AG09309 (cell line): ENCODE results near the gene VEZT.
"Not testable (repeated sequence)": the region's sequence is repeated elsewhere in the genome, so short reads cannot be mapped to it uniquely, and the experiment has no call there.

ENCODE experiments used
- DNase-seq: peaks from one replicate; pipeline ENCODE4 v3.0.0-alpha.2; 2010; ENCODE audit warnings: low read depth
- H3K4me3 ChIP-seq: 2 replicates; pipeline ENCODE4 v1.5.1; 2011; ENCODE audit warnings: mild to moderate bottlenecking, low read depth, low read length, moderate library complexity; ENCODE audit not compliant: control insufficient read depth
- CTCF ChIP-seq: IDR thresholded peaks from 2 replicates; pipeline ENCODE4 v1.5.1; 2011; ENCODE audit warnings: mild to moderate bottlenecking, low read depth, low read length, inconsistent platforms; ENCODE audit not compliant: insufficient read depth, control insufficient read depth; ENCODE audit errors: missing control alignments

The VEZT gene

GRCh38 chr12:95230313-95230712, 12.7 kb downstream of the VEZT start:
- H3K4me3 ChIP-seq, result no peak overlapping the region
- no peak for TF ChIP-seq CTCF
- DNase-seq, result no peak

- TF ChIP-seq CTCF, result no peak
- no peak overlapping the region for H3K4me3 ChIP-seq
- no peak for DNase-seq
These were observed 13.6 kb downstream of the VEZT start for GRCh38 chr12:95231190-95231589.

- DNase-seq, H3K4me3 ChIP-seq: not testable (repeated sequence)
These were observed 16.6 kb downstream of the VEZT start for GRCh38 chr12:95234187-95234586.

DNA sequence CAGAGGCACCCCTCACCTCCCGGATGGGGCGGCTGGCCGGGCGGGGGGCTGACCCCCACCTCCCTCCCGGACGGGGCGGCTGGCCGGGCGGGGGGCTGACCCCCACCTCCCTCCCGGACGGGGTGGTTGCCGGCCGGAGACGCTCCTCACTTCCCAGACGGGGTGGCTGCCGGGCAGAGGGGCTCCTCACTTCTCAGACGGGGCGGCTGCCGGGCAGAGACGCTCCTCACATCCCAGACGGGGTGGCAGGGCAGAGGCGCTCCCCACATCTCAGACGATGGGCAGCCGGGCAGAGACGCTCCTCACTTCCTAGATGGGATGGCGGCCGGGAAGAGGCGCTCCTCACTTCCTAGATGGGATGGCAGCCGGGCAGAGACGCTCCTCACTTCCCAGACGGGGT, 18.0 kb downstream of the VEZT start:
- not testable (repeated sequence) for DNase-seq, H3K4me3 ChIP-seq

DNA sequence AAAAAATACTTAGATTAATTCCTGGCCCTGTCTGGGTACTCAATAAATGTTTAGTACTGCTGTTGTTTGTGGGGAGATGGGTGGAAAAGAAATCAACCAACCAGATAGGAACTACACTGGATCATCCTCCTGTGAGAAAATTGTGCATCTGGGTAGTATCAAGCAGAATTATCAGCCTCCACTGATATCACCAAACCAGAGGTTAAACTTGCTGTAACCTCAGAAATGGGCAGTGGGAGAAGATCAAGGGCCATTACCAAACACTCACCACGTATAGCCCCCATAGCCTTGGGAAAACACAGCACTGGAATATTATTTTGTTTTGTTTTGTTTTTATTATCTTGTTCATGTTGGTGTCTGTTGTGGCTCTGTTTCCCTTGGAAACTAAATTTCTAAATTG, 19.7 kb downstream of the VEZT start:
- no peak for DNase-seq
- H3K4me3 ChIP-seq, result no peak overlapping the region
- TF ChIP-seq CTCF, result no peak

GRCh38 chr12:95238150-95238549, 20.5 kb downstream of the VEZT start:
- H3K4me3 ChIP-seq, result no peak overlapping the region
- no peak for TF ChIP-seq CTCF
- DNase-seq, result no peak

- no peak for TF ChIP-seq CTCF
- no peak for DNase-seq
- H3K4me3 ChIP-seq, result no peak overlapping the region
These were observed 21.6 kb downstream of the VEZT start for GRCh38 chr12:95239216-95239615.

DNA sequence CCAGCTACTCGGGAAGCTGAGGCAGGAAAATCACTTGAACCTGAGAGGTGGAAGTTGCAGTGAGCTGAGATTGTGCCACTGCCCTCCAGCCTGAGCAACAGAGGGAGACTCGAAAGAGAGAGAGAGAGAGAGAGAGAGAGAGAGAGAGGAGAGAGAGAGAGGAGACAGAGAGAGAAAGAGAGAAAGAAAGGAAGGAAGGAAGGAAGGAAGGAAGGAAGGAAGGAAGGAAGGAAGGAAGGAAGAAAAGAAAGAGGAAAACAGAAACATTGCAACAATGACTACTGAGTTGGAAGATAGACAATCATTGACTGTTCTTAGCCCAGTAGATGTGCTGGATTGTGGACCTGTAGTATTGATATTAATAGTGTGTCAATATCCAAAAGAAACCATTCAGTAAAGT, 22.2 kb downstream of the VEZT start:
- H3K4me3 ChIP-seq, DNase-seq: not testable (repeated sequence)
